Measurements from ENCODE around the gene GPX4.
A peak's percentile ranks its signal among the peaks of the same experiment; 100 is the strongest.

The GPX4 gene

DNA sequence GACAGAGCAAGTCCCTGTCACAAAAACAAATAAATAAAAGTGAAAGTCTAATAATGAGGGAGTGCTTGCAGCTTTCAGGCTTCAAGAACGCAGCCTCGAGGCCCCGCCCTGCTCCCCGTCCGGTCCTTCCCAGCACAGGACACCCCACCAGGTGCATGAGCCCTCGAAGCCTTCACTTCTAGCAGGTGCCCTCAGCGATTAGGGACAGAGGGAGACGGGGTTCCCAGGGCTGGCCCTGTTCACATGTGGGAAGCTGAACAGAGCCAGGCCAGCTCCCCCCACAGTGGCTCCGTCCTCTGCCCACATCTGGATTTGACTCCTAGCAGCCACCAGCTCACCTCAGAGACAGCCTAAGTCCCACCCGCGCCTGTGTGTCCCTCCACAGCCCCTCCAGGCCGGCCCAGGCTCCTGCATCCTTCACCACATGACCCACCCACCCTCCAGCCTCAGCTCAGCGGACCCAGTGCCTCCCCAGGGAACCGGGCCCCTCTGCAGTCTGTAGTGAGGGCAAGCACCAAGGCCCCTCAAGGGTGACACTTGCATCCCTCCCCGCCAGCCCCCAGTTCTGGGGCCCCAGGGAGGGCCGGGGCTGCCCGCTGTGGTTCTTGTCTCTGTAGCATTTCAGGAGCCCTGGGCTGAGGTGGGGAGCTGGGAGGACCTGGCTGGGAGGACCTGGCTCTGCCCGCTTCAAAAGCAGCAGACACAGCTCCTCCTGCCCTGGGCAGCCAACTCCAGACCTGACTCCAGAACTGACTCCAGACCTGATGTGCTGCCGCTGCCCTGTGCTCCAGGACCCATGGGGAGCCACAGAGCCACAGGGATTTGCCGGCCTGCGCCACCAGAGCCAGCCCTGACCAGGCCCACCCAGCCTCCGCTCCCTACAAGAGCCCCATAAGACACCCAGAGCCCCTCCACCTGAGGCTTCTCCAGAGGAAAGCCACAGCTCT lies 27.2 kb downstream of the GPX4 start:
- DNase-seq (ENCODE audit: low read depth): no peak

DNA sequence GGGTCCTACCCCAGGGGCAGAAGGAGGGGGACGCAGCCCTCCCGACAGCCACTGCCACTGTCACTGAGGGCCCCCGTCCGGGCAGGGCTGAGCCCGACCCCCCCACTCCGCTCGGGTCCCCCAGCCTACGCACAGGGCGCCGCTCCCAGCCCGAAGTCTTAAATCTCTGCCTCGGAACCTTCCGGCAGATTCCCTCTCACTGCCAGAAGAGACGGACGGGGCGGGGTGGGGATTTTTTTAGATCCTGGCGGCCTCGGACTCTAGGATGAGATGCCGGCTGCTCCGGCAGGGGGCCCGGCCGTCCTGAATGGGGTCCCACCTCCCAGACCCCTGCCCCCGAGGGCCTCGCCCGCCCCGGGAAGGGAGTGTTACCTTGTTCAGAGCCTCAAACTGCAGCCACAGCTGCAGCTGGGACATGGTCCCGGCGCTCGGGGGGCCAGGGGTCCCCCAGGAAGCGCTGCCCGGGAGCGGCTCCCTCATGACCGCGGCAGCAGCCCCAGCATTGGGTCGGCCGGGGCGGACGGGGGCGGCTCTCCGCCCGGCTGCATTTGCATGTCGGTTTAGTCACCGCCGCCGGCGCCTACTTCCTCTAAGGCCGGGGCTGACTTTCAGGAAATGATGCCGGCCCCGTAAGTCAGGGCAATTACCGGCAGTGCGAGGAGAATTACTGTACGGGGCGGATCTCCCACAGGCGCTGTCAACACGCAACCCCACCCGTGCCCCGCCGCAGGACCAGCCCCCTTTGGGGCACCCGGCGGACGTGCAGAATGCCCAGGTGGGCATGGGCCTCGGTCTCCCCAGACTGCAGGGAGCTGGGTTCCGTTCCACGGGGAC lies 28.1 kb downstream of the GPX4 start:
- DNase-seq (ENCODE audit: low read depth): peak; percentile 91

DNA sequence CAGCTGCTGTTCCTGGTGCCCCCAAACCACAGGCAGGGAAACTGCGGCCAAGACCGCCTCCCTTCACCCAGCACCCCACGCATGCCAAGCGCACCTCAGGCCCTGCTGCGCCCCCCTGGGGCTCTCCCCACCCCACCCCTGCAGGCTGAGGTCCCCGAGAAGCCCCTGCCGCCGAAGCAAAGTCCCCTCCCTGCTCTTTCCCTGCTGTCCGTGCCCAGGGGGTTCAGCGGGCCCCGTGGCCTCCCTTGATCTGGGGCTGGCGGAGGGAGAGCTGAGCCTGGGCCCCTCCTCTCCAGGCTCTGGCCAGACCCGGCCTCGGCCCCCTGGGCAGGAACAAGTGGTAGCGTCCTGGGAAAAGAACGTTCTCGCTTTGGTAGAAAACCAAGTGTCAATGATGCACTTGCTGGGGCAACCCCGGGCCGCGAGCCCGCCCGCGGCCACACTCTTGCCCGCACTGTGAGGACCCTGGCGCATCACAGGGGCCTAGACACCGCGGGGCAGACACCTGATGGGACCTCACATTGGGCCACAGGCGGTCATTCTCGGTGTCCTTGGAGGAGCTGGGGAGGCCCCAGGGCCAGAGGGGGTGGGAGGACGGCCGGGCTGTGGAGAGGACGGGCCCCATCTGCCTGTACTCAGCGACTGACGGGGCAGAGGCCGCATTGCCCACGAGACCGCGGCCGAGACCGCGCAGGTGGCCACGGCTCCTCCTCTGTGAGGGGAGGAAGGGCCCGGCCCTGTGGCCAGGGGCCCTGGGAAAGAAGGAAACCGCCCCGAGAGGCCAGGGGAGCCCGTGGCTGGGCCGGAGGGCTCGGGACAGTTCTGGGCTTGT lies 29.0 kb downstream of the GPX4 start:
- DNase-seq (ENCODE audit: low read depth): peak; percentile 47

DNA sequence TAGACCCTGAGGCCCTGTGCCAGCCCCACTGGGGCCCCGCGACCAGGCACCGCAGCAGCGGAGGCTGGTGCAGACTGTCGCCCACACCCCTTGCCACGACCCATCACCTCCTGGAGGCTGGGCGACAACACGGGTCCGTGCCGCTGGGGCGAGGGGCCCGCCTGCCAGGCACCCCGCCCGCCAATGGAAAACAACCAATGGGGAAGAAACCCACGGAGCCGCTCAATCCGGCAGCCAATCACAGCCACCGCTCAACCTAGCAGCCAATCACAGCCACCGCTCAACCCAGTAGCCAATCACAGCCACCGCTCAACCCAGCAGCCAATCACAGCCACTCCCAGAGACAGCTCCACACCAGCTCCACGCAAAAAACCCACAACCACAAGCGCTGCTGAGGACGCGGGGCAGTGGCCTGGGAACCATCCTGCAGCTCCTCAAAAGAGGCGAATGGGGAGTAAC lies 29.7 kb downstream of the GPX4 start:
- peak; percentile 57 for DNase-seq (ENCODE audit: low read depth)

DNA sequence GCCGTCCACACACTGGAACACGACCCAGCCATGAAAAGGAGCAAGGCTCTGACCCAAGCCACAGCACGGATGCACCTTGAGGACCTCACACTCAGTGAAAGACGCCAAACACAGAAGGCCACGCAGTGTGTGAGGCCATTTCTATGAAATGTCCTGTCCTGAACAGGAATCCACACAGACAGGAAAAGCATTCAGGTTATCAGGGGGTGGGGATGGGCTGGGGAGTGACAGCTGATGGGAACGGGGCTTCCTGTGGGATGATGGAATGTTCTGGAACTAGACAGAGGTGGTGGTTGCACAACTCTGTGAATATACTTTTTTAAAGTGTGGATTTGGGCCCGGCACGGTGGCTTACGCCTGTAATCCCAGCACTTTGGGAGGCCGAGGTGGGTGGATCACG lies 30.6 kb downstream of the GPX4 start:
- peak; percentile 86 for DNase-seq (ENCODE audit: low read depth)

DNA sequence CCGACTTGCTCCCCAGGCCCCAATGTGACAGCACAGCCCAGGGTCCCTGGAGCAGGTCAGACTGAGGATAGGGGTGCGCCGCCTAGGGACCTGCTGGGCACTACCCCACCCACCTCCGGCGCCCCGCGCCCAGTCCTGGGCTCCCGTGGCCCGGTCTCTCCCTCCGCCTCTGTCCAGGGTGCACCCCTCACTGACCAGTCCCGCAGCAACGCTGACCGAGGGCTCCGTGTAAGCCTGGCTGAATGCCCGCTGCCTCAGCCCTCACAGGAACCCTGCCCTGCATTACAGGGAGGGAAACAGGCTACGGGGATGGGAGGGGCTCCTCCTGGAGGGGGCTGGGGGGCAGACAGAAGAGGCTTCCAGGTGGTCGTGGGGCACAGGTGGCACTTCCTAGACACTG lies 31.7 kb downstream of the GPX4 start:
- DNase-seq (ENCODE audit: low read depth): no peak

DNA sequence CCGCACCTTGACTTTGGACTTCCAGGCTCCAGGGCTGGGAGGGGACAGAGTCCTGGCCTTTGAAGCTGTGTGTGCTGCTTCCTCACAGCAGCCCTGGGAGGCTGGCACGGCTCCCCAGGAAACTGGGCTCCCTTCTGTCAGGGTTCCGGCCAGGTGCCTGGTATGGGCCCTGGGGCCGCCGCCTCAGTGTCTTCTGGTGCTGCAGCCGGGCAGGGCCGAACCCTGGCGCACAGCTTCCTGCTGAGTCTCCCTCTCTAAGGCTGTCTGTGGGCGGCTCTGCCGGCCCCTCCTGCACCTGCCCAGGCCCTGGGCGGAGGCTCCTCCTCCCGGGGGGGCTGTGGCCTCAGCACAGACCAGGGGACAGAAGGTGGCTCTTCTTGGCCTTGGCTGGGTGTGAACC lies 32.4 kb downstream of the GPX4 start:
- DNase-seq (ENCODE audit: low read depth): no peak

DNA sequence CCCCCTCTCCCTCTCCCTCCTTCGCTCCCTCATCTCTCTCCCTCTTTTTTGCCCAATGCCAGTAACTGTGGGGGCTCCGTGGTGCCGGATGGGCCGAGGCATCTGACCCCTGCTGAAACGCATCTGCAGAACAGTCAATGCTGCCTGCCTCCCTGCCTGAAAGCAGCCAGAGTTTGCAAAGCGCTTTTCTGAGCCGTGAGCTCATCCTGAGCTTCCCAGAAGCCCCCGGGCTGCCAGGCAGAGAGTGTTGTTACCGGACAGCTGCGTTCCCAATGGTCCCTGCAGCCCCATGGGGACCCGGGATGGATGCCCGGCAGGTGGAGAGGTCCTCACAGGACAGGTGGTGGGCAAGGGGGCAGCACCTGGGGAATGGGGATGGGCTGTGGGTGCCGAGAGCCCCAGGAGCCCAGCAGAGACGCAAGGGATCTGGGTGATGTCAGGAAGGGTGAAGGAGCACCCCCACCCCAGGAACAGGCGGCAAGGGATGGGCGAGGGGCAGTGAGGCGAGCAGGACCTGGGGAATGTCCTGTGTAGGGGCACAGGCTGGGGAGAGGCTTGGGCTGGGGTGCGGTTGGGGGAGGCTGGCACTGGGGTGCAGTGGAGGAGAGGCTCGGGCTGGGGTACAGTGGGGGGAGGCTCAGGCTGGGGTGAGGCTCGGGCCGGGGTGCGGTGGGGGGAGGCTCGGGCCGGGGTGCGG lies 33.0 kb downstream of the GPX4 start:
- no peak for DNase-seq (ENCODE audit: low read depth)

DNA sequence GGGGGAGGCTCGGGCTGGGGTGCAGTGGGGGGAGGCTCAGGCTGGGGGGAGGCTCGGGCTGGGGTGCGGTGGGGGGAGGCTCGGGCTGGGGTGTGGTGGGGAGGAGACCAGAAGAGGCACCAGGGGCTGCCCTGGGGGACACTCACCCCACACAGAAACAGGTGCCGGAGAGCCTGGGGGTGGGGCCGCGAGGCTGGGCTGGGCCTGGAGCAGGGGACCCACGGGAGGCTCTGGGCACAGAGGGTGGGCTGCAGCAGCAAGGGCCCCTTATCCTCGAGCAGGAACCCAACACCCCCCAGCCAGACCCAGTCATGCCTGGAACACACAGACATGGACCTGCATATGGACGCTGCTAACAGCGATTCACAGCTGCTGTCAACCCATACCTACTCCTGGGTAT lies 34.3 kb downstream of the GPX4 start:
- DNase-seq (ENCODE audit: low read depth): no peak

DNA sequence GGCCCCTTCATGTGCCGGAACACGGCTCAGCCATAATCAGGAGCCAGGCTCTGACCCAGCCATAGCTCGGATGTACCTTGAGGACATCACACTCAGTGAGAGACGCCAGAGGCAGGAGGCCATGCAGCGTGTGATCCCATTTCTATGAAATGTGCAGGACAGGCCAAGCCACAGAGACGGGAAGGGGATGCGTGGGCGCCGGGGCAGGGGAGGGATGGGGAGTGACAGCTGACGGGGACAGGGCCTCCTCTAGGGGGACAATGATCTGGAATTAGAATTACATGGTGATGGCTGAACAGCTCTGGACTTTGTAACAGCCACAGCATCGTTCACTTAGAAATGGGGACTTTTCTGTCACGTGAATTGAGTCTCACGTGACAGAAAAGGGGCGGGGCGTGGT lies 35.3 kb downstream of the GPX4 start:
- DNase-seq (ENCODE audit: low read depth): no peak

DNA sequence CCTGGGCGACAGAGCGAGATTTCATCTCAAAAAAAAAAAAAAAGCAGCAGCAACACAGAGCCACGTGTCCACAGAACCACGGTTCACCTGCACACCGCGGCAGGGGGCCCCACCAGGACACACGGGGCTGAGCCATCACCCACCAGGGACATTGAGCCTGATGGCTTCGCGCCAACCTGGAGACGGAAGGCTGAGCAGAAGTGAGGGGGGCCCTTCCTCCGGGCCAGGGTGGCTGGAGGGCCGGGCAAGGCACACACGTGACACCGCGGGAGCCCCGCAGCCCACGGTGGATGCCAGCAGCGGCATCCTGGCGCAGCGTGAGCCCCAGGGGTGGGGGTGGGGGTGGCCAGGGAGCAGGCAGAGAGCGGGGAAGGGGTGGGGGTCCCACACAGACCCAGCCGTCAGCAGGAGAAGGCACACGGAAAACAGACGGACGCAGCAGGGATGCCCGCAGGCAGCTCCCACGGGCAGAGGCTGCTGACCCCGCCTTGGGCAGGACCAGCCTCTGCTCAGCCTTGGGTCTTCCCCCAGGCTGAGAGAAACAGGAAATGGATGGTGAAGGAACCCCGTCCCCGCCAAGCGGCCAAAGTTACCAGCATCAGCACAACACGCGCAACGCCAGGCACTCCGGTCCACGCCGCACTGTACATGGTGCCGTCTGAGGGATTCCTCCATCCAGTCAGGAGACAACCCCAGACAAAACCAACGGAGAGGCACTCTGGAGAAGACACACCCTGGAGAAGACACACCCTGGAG lies 36.7 kb downstream of the GPX4 start:
- DNase-seq (ENCODE audit: low read depth): no peak

DNA sequence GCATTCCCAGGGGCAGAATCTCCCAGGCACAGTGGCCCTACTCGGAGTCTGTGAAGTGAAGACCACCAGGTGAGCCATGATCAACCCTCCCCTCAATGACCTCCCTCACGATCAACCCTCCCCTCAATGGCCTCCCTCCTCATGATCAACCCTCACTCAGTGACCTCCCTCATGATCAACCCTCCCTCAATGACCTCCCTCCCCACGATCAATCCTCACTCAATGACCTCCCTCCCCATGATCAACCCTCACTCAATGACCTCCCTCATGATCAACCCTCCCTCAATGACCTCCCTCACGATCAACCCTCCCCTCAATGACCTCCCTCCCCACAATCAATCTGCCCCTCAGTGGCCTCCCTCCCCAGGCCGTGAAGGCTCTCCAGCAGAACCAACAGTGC lies 38.1 kb downstream of the GPX4 start:
- DNase-seq (ENCODE audit: low read depth): no peak

DNA sequence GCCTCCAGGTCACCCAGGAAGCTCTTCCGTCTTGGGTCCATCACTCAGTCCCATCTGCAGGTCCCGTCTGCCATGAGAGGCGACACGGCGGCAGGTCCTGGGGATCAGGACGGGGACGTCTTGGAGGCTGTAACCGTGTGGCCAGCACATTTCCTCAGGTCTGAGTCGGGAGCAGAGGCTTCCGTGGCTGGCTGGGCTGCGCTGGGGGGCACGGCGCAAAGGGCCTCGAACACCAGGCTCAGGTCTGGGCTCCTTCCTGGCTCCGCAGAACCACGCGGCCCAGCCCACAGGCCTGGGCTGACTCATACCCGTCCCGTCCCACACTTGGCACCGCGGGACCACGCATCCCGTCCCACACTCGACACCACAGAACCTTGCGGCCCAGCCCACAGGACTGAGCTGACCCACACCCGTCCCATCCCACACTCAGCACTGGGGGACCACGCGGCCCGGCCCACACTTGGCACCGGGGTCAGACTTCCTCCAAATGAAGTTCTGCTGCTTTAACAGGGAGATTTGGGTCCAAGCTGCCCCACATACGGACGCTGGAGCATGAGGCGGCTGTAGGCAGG lies 40.1 kb downstream of the GPX4 start:
- DNase-seq (ENCODE audit: low read depth): no peak

DNA sequence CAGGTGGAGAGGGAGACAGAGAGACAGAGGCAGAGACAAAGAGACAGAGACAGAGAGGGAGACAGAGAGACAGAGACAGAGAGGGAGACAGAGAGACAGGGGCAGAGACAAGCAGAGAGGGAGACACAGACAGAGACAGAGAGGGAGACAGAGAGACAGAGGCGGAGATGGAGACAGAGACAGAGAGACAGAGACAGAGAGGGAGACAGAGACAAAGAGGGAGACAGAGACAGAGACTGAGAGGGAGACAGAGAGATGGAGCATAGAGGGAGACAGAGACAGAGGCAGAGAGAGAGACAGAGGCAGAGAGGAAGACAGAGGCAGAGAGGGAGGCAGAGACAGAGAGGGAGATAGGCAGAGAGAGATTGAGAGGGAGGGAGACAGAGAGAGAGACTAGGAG lies 40.9 kb downstream of the GPX4 start:
- DNase-seq (ENCODE audit: low read depth): no peak

DNA sequence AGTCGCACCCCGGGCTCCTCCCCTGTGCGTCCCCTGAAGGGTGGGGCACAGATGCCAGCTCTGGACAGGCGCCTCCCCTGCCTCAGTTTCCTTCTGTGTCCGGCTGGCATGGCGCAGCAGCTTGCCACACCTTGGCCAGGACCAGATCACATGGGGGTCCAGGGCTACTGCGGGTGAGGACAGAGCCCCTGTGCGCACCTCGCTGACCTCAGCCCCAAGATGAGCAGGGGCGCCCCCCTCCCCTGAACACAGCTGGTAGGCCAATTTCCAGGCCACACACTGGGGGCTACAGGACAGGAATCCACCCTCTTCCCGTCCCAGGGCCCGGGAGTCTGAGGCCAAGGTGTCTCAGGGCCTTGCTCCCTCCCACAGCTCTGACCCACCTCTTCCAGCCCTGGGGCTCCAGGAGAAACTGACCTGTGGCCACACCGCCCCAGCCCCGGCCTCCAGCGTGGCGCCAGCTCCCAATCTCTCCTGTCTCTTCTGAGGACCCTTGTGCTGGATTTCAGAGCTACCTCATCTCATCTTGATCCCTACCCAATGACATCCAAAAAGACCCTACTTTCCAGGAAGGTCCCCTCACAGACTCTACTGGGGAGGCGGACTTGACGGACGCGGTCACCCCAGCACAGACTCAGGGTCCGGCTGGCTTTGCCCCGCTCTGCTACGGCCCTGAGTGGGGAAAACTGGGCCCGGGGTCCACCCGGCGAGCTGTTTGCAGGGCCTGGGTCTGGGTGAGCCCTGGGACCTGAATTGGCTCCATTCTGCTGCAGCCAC lies 42.0 kb downstream of the GPX4 start:
- no peak for DNase-seq (ENCODE audit: low read depth)

DNA sequence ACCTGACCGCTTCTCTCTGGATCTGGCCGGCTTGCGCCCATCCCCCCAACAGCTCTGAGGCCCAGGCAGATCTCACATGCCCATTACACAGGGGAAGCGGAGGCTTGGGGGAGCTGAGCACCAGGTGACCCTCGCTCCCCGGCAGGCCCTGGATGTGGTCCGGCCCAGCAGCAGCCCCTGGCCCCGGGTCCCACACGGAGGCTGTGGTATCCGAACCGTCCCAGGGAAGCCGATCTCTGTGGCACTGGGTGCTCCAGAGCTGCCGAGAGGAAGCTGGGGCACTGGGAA lies 42.6 kb downstream of the GPX4 start:
- no peak for DNase-seq (ENCODE audit: low read depth)

DNA sequence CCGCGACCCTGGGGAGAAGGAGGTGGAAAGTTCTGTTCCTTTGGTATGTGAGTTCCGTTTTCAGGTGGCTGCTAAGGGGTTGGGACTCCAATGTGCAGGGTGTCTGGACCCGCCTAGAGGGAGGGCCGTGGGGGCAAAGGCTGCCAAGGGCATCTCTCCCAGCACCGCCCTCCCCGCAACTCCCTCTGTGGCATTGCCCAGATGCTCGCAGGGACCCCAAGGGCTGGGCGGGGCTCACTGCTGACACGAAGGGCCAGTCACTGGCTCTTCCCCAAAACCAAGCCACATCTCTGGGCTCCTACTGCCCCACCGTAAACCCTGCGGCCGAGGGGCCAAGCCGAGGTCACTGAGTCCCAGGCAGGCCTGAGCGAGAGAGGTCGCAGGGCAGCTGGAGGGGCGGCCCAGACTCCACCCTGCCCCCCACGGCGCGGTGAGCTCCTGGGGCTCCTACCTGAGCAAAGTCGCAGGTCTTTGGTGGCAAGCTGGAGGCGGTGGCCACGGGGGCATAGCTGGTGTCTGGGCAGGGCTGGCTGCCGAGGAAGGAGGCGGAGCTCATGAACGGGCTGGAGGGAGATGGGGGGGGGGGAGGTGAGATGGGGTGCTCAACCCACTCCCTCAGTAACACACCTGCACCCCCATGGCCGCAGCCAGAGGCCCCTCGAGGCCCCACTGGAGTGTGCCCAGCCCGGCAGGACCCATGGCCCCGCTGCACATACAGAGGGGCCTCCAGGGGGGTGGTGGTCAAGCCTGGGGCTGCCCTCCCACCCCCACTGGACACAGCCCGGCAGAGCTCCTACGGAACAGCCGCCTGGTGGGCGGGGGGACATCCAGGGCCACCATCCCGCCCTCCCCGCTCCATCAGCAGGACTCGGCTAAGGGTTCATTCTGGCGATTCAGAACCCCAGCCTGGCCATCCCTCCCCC lies 43.3 kb downstream of the GPX4 start:
- DNase-seq (ENCODE audit: low read depth): no peak

DNA sequence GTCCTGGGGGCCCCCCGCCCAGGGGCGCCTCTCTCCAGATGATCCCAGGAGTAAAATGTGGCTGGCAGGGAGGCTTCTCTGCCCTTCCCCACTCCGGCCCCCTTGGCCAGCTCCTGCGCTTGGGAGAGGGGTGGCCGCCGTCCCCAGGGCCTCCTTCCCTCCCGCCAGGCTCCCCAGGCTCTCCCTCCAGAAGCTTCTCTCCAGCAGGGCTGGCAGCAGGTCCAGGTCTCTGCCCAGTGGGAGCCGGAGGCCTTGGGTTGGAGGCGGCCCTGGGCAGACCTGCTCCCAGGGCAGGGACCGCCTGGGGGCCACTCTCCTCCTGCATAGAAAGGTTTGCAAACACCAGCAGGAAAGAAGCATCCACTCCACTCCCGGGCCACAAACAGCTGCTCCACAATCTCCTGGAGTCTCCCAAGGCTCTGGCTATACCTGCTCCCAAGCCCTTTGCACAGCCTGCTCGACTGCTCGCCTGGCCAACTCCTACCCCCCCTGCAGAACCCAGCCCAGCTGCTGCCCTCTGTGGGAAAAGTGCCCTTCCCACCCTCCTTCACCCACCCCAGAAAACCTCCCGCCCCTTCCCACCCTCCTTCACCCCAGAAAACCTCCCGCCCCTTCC lies 44.2 kb downstream of the GPX4 start:
- no peak for DNase-seq (ENCODE audit: low read depth)

All from amniotic epithelial cell (primary cell).